IMR-90 (cell line): ENCODE measurements around the gene INTS14. TPM values are rescaled to one million over a fixed set of nuclear protein-coding genes. Genes with fewer than 3 reads are reported as not detected.

ENCODE experiments used
- ATAC-seq: fragments of 200-7000 bp; cut with Tn5 transposase; 2 replicates; pipeline ENCODE4 v1.9.1; 2020; ENCODE audit warnings: low read depth, mild to moderate bottlenecking, moderate library complexity
- BruUV-seq: library from RNA; stranded (reverse); fragments of 400-500 nt; replicated peaks from 2 replicates; lab custom pipeline; 2021; lab: Mats Ljungman, UMichigan
- CTCF ChIA-PET: fragments of 300-600 bp; formaldehyde crosslinking; extraction: SDS; loops from one replicate; lab custom pipeline; 2021; ENCODE audit warnings: antibody characterized with exemption; lab: Yijun Ruan, JAX
- POLR2A ChIA-PET: fragments of 300-600 bp; sonication (Branson Sonifier 250); formaldehyde crosslinking; loops from one replicate; lab custom pipeline; 2022; ENCODE audit warnings: antibody characterized with exemption; ENCODE audit not compliant: unreplicated experiment; lab: Charles Lee
- DNase-seq: peaks from one replicate; pipeline ENCODE4 v3.0.0; 2013
- H2AFZ ChIP-seq: replicated peaks from 2 replicates; pipeline ENCODE3; 2013; ENCODE audit warnings: low read length, mild to moderate bottlenecking; ENCODE audit not compliant: poor library complexity
- H2AK5ac ChIP-seq: 2 replicates; pipeline ENCODE4 v1.6.1; 2013; ENCODE audit warnings: low read depth, low read length, inconsistent platforms
- H2AK9ac ChIP-seq: replicated peaks from 2 replicates; pipeline ENCODE3; 2013; ENCODE audit warnings: mild to moderate bottlenecking, low read depth, low read length, moderate library complexity; ENCODE audit not compliant: poor library complexity
- H2BK120ac ChIP-seq: 2 replicates; pipeline ENCODE4 v1.6.1; 2013; ENCODE audit warnings: low read depth, low read length, inconsistent platforms
- H2BK15ac ChIP-seq: 3 replicates; pipeline ENCODE4 v1.6.1; 2013; ENCODE audit warnings: low read depth, low read length, inconsistent platforms
- H2BK20ac ChIP-seq: 2 replicates; pipeline ENCODE4 v1.6.1; 2013; ENCODE audit warnings: low read depth, mild to moderate bottlenecking, inconsistent platforms, low read length, moderate library complexity
- H2BK5ac ChIP-seq: 2 replicates; pipeline ENCODE4 v1.6.1; 2013; ENCODE audit warnings: mild to moderate bottlenecking, low read depth, low read length, inconsistent platforms; ENCODE audit not compliant: poor library complexity, severe bottlenecking
- H3K14ac ChIP-seq: replicated peaks from 2 replicates; pipeline ENCODE4 v1.6.1; 2013; ENCODE audit warnings: low read depth, low read length, inconsistent platforms
- H3K18ac ChIP-seq: 2 replicates; pipeline ENCODE4 v1.6.1; 2013; ENCODE audit warnings: low read depth, low read length, control low read depth
- H3K23ac ChIP-seq: 2 replicates; pipeline ENCODE4 v1.6.1; 2013; ENCODE audit warnings: low read depth, low read length, inconsistent platforms
- H3K27ac ChIP-seq: 2 replicates; pipeline ENCODE4 v1.5.1; 2013; ENCODE audit warnings: mild to moderate bottlenecking, control low read depth, low read length; ENCODE audit not compliant: insufficient read depth
- H3K27me3 ChIP-seq: 2 replicates; pipeline ENCODE4 v1.6.1; 2013; ENCODE audit warnings: low read length; ENCODE audit not compliant: control insufficient read depth, insufficient read depth
- H3K36me3 ChIP-seq: 2 replicates; pipeline ENCODE4 v1.6.1; 2013; ENCODE audit warnings: low read length, mixed read lengths; ENCODE audit not compliant: control insufficient read depth, insufficient read depth
- H3K4ac ChIP-seq: 2 replicates; pipeline ENCODE4 v1.6.1; 2013; ENCODE audit warnings: low read depth, low read length, inconsistent platforms
- H3K4me1 ChIP-seq: 2 replicates; pipeline ENCODE4 v1.6.1; 2013; ENCODE audit warnings: low read length, mixed read lengths; ENCODE audit not compliant: control insufficient read depth, insufficient read depth
- H3K4me2 ChIP-seq: 2 replicates; pipeline ENCODE4 v1.6.1; 2013; ENCODE audit warnings: low read depth, mild to moderate bottlenecking, control low read depth, low read length, moderate library complexity
- H3K4me3 ChIP-seq: 2 replicates; pipeline ENCODE4 v1.5.1; 2013; ENCODE audit warnings: low read depth, mild to moderate bottlenecking, control low read depth, low read length, moderate library complexity; ENCODE audit not compliant: insufficient read depth
- H3K56ac ChIP-seq: 2 replicates; pipeline ENCODE4 v1.6.1; 2013; ENCODE audit warnings: low read length, inconsistent platforms; ENCODE audit not compliant: insufficient read depth; ENCODE audit errors: extremely low read depth
- H3K79me1 ChIP-seq, 2 experiments: 2 replicates each; pipeline ENCODE4 v1.6.1; 2013; ENCODE audit warnings: low read length in 2 of 2, inconsistent platforms in 1 of 2, low read depth in 1 of 2
- H3K9ac ChIP-seq: 2 replicates; pipeline ENCODE4 v1.6.1; 2013; ENCODE audit warnings: low read depth, low read length, control low read depth
- H3K9me1 ChIP-seq: 2 replicates; pipeline ENCODE4 v1.6.1; 2013; ENCODE audit warnings: low read length, inconsistent platforms; ENCODE audit not compliant: insufficient read depth
- H3K9me3 ChIP-seq: 2 replicates; pipeline ENCODE4 v1.6.1; 2013; ENCODE audit warnings: low read length; ENCODE audit not compliant: control insufficient read depth, insufficient read depth
- H4K20me1 ChIP-seq: 2 replicates; pipeline ENCODE4 v1.6.1; 2013; ENCODE audit warnings: low read length, inconsistent platforms; ENCODE audit not compliant: insufficient read depth
- H4K5ac ChIP-seq: 2 replicates; pipeline ENCODE4 v1.6.1; 2013; ENCODE audit warnings: mild to moderate bottlenecking, low read depth, low read length, control low read depth
- H4K8ac ChIP-seq, 2 experiments: 2 replicates each; pipeline ENCODE4 v1.6.1; 2013; ENCODE audit warnings: low read depth in 2 of 2, low read length in 2 of 2, control low read depth in 1 of 2, inconsistent platforms in 1 of 2
- H4K91ac ChIP-seq: 2 replicates; pipeline ENCODE4 v1.6.1; 2013; ENCODE audit warnings: low read depth, low read length, inconsistent platforms; ENCODE audit not compliant: insufficient read depth
- BHLHE40 ChIP-seq: fragments of 150-350 bp; IDR thresholded peaks from 2 replicates; pipeline ENCODE4 v1.6.1; 2016; ENCODE audit warnings: mild to moderate bottlenecking, low read depth, low read length
- CHD1 ChIP-seq: IDR thresholded peaks from 2 replicates; pipeline ENCODE4 v1.6.1; 2012; ENCODE audit warnings: low read depth, low read length, improper control_type of control experiment
- CTCF ChIP-seq: conservative IDR thresholded peaks from 2 replicates; pipeline ENCODE4 v1.5.1; 2012; ENCODE audit warnings: mild to moderate bottlenecking, low read depth, low read length, improper control_type of control experiment
- FOS ChIP-seq: fragments of 150-350 bp; IDR thresholded peaks from 2 replicates; pipeline ENCODE4 v1.6.1; 2016; ENCODE audit warnings: low read depth, low read length
- MAFK ChIP-seq: IDR thresholded peaks from 2 replicates; pipeline ENCODE4 v1.6.1; 2012; ENCODE audit warnings: low read depth, low read length, improper control_type of control experiment
- MAZ ChIP-seq: IDR thresholded peaks from 2 replicates; pipeline ENCODE4 v1.6.1; 2012; ENCODE audit warnings: low read depth, mild to moderate bottlenecking, low read length, improper control_type of control experiment, moderate library complexity, borderline replicate concordance
- MXI1 ChIP-seq: IDR thresholded peaks from 2 replicates; pipeline ENCODE4 v1.6.1; 2012; ENCODE audit warnings: low read depth, mild to moderate bottlenecking, low read length, moderate library complexity, borderline replicate concordance
- NFE2L2 ChIP-seq: fragments of 150-350 bp; IDR thresholded peaks from 2 replicates; pipeline ENCODE4 v1.6.1; 2016; ENCODE audit warnings: low read depth, mild to moderate bottlenecking, low read length
- POLR2A ChIP-seq: IDR thresholded peaks from 2 replicates; pipeline ENCODE4 v1.6.1; 2012; ENCODE audit warnings: mild to moderate bottlenecking, low read depth, low read length
- RAD21 ChIP-seq: IDR thresholded peaks from 2 replicates; pipeline ENCODE4 v1.6.1; 2012; ENCODE audit warnings: low read length, improper control_type of control experiment
- RCOR1 ChIP-seq: IDR thresholded peaks from 2 replicates; pipeline ENCODE4 v1.6.1; 2012; ENCODE audit warnings: mild to moderate bottlenecking, low read length, improper control_type of control experiment; ENCODE audit not compliant: insufficient replicate concordance
- RFX5 ChIP-seq: IDR thresholded peaks from 2 replicates; pipeline ENCODE4 v1.8.0; 2012; ENCODE audit warnings: low read depth, mild to moderate bottlenecking, low read length, moderate library complexity
- SMC3 ChIP-seq: fragments of 150-350 bp; IDR thresholded peaks from 2 replicates; pipeline ENCODE4 v1.6.1; 2016; ENCODE audit warnings: low read depth, mild to moderate bottlenecking, antibody characterized with exemption, low read length, moderate library complexity
- WGBS, 2 experiments: methylation state at CpG; one replicate each; pipeline versions ENCODE4 v1.1.5 to v1.1.7; 2013; ENCODE audit warnings: missing lambda C conversion rate in 2 of 2; ENCODE audit not compliant: insufficient read length in 1 of 2; ENCODE audit errors: extremely low coverage in 2 of 2; 5-methylcytosine and 5-hydroxymethylcytosine counted together
- dilution Hi-C: fragments of 300-500 bp; cut with HindIII; formaldehyde crosslinking; loops from one replicate; pipeline ENCODE4 v1.14.3; 2018; ENCODE audit warnings: low sequenced_read_pairs; ENCODE audit not compliant: unreplicated experiment
- in situ Hi-C: fragments of 300-500 bp; cut with MboI; formaldehyde crosslinking; loops from 3 replicates; pipeline ENCODE4 v1.14.3; 2019; ENCODE audit warnings: low sequenced_read_pairs, inconsistent platforms, mixed read lengths
- intact Hi-C: fragments of 100-400 bp; cut with micrococcal nuclease; formaldehyde crosslinking; loops from 2 replicates; pipeline ENCODE4 v1.10.0; 2022
- polyA plus RNA-seq, 3 experiments: library from polyadenylated mRNA; depleted of rRNA; stranded (reverse); fragments of >200 nt; gene quantifications; 2 replicates each; pipeline ENCODE4 v1.2.3, GENCODE V29; 2012; ENCODE audit warnings: low replicate concordance in 1 of 3
- total RNA-seq: library from RNA; depleted of rRNA; stranded (reverse); fragments of >200 nt; gene quantifications from 2 replicates; pipeline ENCODE4 v1.2.3, GENCODE V29; 2012
- TF ChIP-seq, protein P1 (sequence below): fragments of 150-350 bp; IDR thresholded peaks from 2 replicates; pipeline ENCODE4 v1.6.1; 2017; ENCODE audit warnings: mild to moderate bottlenecking, antibody characterized with exemption, low read length, low read depth
- TF ChIP-seq, protein P2 (sequence below): fragments of 150-350 bp; IDR thresholded peaks from 2 replicates; pipeline ENCODE4 v1.6.1; 2016; ENCODE audit warnings: low read depth, mild to moderate bottlenecking, low read length, moderate library complexity, borderline replicate concordance

Gene INTS14
- total and polyA plus RNA-seq, 2 of the 4 experiments (the other 2 are of a cell fraction), result 22.9 to 39.5 TPM

- Histone ChIP-seq H3K4me3 (no peak overlapping the region), H3K27ac (no peak overlapping the region), H3K23ac (no peak overlapping the region), H4K91ac (no peak overlapping the region), H2BK15ac (no peak overlapping the region), H2BK120ac (no peak overlapping the region), H3K4me1 (peaks cover 8% of the 10 kb centered on the region), H2AK9ac (no peak overlapping the region), H3K4ac (no peak overlapping the region), H2AK5ac (peak overlapping the region; percentile 2; the same call in 1 of the 2 replicates), H3K79me1 (peaks cover 8 to 17% of the 10 kb centered on the region in 2 experiments; a peak in 3 of 4 replicates), H3K4me2 (no peak overlapping the region), H2BK5ac (no peak overlapping the region), H2BK20ac (no peak overlapping the region), H3K14ac (no peak overlapping the region), H3K18ac (no peak overlapping the region), H3K9me1 (peaks cover 17% of the 10 kb centered on the region), H4K8ac (peak overlapping the region in 1 of 2 experiments; percentile 12; a peak in 1 of 4 replicates), H3K9me3 (no peaks in the 10 kb centered on the region), H3K36me3 (peaks cover 30% of the 10 kb centered on the region), H4K20me1 (0 out of 2 replicates have a peak, but pooled peaks cover 3% of the 10 kb centered on the region), H3K9ac (no peak overlapping the region; the same call in 1 of the 2 replicates), H3K56ac (no peak overlapping the region), H3K27me3 (no peaks in the 10 kb centered on the region), H2AFZ (no peak overlapping the region), H4K5ac (no peak overlapping the region)
- in situ Hi-C loops, result no loop called here
- DNase-seq, result no peak
- no TSS peak for BruUV-seq
- dilution Hi-C loops, result no loop called here
- no peak for TF ChIP-seq SMC3
- TF ChIP-seq, protein P1, sequence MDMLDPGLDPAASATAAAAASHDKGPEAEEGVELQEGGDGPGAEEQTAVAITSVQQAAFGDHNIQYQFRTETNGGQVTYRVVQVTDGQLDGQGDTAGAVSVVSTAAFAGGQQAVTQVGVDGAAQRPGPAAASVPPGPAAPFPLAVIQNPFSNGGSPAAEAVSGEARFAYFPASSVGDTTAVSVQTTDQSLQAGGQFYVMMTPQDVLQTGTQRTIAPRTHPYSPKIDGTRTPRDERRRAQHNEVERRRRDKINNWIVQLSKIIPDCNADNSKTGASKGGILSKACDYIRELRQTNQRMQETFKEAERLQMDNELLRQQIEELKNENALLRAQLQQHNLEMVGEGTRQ, result no peak
- TF ChIP-seq, protein P2, sequence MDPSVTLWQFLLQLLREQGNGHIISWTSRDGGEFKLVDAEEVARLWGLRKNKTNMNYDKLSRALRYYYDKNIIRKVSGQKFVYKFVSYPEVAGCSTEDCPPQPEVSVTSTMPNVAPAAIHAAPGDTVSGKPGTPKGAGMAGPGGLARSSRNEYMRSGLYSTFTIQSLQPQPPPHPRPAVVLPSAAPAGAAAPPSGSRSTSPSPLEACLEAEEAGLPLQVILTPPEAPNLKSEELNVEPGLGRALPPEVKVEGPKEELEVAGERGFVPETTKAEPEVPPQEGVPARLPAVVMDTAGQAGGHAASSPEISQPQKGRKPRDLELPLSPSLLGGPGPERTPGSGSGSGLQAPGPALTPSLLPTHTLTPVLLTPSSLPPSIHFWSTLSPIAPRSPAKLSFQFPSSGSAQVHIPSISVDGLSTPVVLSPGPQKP, result no peak
- TF ChIP-seq MAFK, result no peak
- TF ChIP-seq POLR2A, result no peak
- no peak for TF ChIP-seq RFX5
- TF ChIP-seq MXI1, result no peak
- no peak for TF ChIP-seq MAZ
- TF ChIP-seq CTCF, result no peak
- TF ChIP-seq RAD21, result no peak
- no peak for TF ChIP-seq RCOR1
- no peak for TF ChIP-seq FOS
- TF ChIP-seq NFE2L2, result no peak
- no peak for TF ChIP-seq CHD1
- TF ChIP-seq BHLHE40, result no peak
- intact Hi-C loops, result loop anchor here (5.0 kb wide), 1 partner anchor 172 kb away; no protein-coding TSS in a partner anchor
- WGBS, 2 experiments, result no CpG with 5 or more reads among the region's 3 CpGs
- ChIA-PET CTCF (interaction anchor here (1.2 kb wide), 1 partner anchor 10 kb away, joined by 3 read pairs; no protein-coding TSS in a partner anchor), POLR2A (no interaction called here)
- ATAC-seq, result peak; percentile 22
Measured at GRCh38 chr15:65579762-65580161, 31.2 kb downstream of the INTS14 start.
